Hepatocyte (in vitro differentiated cells): ENCODE measurements around the gene SRP19. TPM values are rescaled to one million over a fixed set of nuclear protein-coding genes. Genes with fewer than 3 reads are reported as not detected.

Source experiments
- DNase-seq: peaks from one replicate; pipeline ENCODE4 v3.0.0-alpha.2; 2016; ENCODE audit warnings: low spot score
- H2AFZ ChIP-seq: fragments of 200-600 bp; sonication (generic); 2 replicates; pipeline ENCODE4 v1.6.0; 2016; ENCODE audit warnings: antibody characterized with exemption, mild to moderate bottlenecking
- H3K27ac ChIP-seq: fragments of 200-600 bp; sonication (generic); 2 replicates; pipeline ENCODE4 v1.5.1; 2016; ENCODE audit warnings: mild to moderate bottlenecking
- H3K27me3 ChIP-seq: fragments of 200-600 bp; sonication (generic); 2 replicates; pipeline ENCODE4 v1.6.1; 2016
- H3K36me3 ChIP-seq: fragments of 200-600 bp; sonication (generic); replicated peaks from 2 replicates; pipeline ENCODE4 v1.5.1; 2016; ENCODE audit warnings: low read depth; ENCODE audit not compliant: insufficient read depth
- H3K4me1 ChIP-seq: fragments of 200-600 bp; sonication (generic); 2 replicates; pipeline ENCODE4 v1.5.1; 2016; ENCODE audit warnings: mild to moderate bottlenecking, moderate library complexity; ENCODE audit not compliant: insufficient read depth
- H3K4me2 ChIP-seq: fragments of 200-600 bp; sonication (generic); 2 replicates; pipeline ENCODE4 v1.6.0; 2016
- H3K4me3 ChIP-seq: fragments of 200-600 bp; sonication (generic); 2 replicates; pipeline ENCODE4 v1.5.1; 2016; ENCODE audit warnings: mild to moderate bottlenecking
- H3K79me2 ChIP-seq: fragments of 200-600 bp; sonication (generic); 2 replicates; pipeline ENCODE4 v1.6.0; 2017; ENCODE audit warnings: mild to moderate bottlenecking
- H3K9me2 ChIP-seq: fragments of 200-600 bp; sonication (generic); replicated peaks from 2 replicates; pipeline ENCODE4 v1.6.0; 2017; ENCODE audit warnings: mild to moderate bottlenecking; ENCODE audit not compliant: insufficient read depth
- H3K9me3 ChIP-seq: fragments of 200-600 bp; sonication (generic); 2 replicates; pipeline ENCODE4 v1.5.1; 2016; ENCODE audit warnings: low read depth, mild to moderate bottlenecking
- H4K20me1 ChIP-seq: fragments of 200-600 bp; sonication (generic); 2 replicates; pipeline ENCODE4 v1.6.0; 2016; ENCODE audit warnings: mild to moderate bottlenecking; ENCODE audit not compliant: insufficient read depth, poor library complexity, severe bottlenecking
- EZH2 ChIP-seq: fragments of 200-600 bp; sonication (generic); IDR thresholded peaks from 2 replicates; pipeline ENCODE4 v1.6.1; 2016; ENCODE audit warnings: antibody characterized with exemption, mild to moderate bottlenecking, borderline replicate concordance
- EZH2phosphoT487 ChIP-seq: fragments of 200-600 bp; sonication (generic); IDR thresholded peaks from one replicate; pipeline ENCODE4 v1.6.1; 2018; ENCODE audit warnings: antibody characterized with exemption, mild to moderate bottlenecking, low read depth, moderate library complexity; ENCODE audit not compliant: unreplicated experiment, severe bottlenecking
- WGBS: methylation state at CpG from one replicate; pipeline ENCODE4 v1.1.6; 2016; ENCODE audit warnings: low lambda C conversion rate; ENCODE audit errors: missing lambda C conversion rate; 5-methylcytosine and 5-hydroxymethylcytosine counted together
- polyA plus RNA-seq: library from polyadenylated mRNA; unstranded; fragments of >200 nt; fragmentation: Nextera tagmentation; extraction: Ambion mirVana; gene quantifications from 2 replicates; pipeline ENCODE4 v1.2.1, GENCODE V29; 2016
- total RNA-seq: library from RNA; depleted of rRNA; stranded (reverse); fragments of >200 nt; gene quantifications from 2 replicates; pipeline ENCODE4 v1.2.3, GENCODE V29; 2014
- TF ChIP-seq, protein P1 (sequence below): fragments of 200-600 bp; sonication (generic); IDR thresholded peaks from 2 replicates; pipeline ENCODE4 v1.5.1; 2016; ENCODE audit warnings: antibody characterized with exemption, mild to moderate bottlenecking; ENCODE audit not compliant: poor library complexity

Gene SRP19
- total and polyA plus RNA-seq, 2 experiments from 2014 or later: 151 to 152 TPM

DNA sequence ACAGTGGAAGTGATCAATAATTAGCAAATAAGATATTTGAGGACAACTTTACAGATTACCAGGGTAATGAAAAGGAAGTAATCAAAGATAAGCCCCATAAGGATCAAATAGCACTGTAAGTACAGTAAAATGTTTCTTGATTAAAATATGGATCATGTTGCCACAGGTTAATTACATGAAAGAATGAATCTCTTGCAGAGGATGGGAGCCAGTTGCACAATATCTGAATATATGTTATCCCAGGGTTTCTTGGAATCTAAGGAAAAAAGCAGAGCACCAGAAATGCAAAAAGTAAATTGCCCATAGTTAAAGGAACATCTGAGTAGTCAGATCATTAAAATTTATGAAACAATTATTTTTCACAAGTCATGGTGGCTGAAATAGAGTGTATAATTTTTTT lies 13.8 kb upstream of the SRP19 start:
- Histone ChIP-seq H3K9me3 (no peaks in the 10 kb centered on the region), H2AFZ (no peak overlapping the region), H3K27ac (no peak overlapping the region), H3K79me2 (no peaks in the 10 kb centered on the region), H3K4me1 (no peaks in the 10 kb centered on the region), H3K4me3 (no peak overlapping the region), H3K4me2 (no peak overlapping the region), H4K20me1 (no peaks in the 10 kb centered on the region), H3K36me3 (no peaks in the 10 kb centered on the region), H3K27me3 (no peaks in the 10 kb centered on the region), H3K9me2 (no peaks in the 10 kb centered on the region)
- TF ChIP-seq EZH2phosphoT487: no peak
- TF ChIP-seq, protein P1, sequence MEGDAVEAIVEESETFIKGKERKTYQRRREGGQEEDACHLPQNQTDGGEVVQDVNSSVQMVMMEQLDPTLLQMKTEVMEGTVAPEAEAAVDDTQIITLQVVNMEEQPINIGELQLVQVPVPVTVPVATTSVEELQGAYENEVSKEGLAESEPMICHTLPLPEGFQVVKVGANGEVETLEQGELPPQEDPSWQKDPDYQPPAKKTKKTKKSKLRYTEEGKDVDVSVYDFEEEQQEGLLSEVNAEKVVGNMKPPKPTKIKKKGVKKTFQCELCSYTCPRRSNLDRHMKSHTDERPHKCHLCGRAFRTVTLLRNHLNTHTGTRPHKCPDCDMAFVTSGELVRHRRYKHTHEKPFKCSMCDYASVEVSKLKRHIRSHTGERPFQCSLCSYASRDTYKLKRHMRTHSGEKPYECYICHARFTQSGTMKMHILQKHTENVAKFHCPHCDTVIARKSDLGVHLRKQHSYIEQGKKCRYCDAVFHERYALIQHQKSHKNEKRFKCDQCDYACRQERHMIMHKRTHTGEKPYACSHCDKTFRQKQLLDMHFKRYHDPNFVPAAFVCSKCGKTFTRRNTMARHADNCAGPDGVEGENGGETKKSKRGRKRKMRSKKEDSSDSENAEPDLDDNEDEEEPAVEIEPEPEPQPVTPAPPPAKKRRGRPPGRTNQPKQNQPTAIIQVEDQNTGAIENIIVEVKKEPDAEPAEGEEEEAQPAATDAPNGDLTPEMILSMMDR: no peak
- TF ChIP-seq EZH2: no peak
- no peak for DNase-seq

DNA sequence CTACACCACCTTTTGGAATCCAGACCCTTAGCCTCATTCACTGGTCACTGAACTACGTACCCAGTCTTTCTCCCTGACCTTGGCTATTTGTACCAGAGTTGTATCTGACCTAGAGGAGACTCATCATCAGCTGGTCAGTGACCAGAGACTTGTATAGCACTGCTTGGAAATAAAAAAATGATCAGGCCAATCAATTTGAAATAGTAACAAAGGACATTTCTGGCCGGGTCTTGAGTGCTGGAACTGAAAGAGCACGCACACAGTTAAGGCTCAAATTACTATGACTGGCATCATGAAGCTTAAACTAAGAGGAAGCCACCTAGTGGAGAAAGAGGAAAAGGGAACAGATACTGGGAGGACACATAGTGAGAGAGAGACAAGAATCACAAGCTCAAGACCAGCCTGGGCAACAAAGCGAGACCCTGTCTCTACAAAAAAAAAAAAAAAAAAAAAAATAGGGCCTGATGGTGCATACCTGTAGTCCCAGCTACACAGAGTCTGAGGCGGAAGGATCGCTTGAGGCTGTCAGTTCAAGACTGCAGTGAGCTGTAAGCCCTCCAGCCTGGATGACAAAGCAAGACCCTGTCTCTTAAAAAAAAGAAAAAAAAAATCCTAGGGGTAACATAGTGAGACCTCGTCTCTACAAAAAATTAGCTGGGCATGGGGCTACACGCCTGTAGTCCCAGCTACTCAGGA lies 12.8 kb upstream of the SRP19 start:
- no peaks in the 10 kb centered on the region for H3K4me1 ChIP-seq
- H3K4me2 ChIP-seq: peak overlapping the region; percentile 23
- H3K4me3 ChIP-seq: no peak overlapping the region
- no peak overlapping the region for H2AFZ ChIP-seq
- H3K9me2 ChIP-seq: no peaks in the 10 kb centered on the region
- no peak overlapping the region for H3K27ac ChIP-seq
- no peaks in the 10 kb centered on the region for H3K79me2 ChIP-seq
- no peaks in the 10 kb centered on the region for H3K27me3 ChIP-seq
- no peaks in the 10 kb centered on the region for H4K20me1 ChIP-seq
- H3K9me3 ChIP-seq: no peaks in the 10 kb centered on the region
- no peaks in the 10 kb centered on the region for H3K36me3 ChIP-seq
- TF ChIP-seq EZH2phosphoT487 (no peak), EZH2 (no peak)
- TF ChIP-seq, protein P1: peak; percentile 59
- WGBS: 57% methylated on average over 8 of the region's 8 CpGs
- DNase-seq: peak; percentile 67

DNA sequence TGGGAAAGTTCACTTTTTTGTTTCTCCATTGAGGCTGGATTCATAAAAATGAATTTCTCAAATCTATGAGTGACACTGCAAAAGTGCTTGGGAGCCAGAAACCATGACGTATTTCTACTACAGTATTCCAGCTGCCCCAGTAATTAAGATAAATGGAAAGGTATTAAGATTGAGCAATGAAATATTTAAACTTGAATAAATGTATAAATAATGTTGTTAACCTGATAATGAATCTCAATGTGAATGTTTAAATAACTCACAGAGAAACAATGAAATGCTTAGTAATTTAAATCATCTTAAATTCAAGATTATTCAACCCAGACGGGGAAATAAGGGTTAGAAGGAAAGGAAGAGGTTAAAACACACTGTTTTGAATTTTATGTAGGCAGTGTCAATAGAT lies 11.2 kb upstream of the SRP19 start:
- Histone ChIP-seq H3K4me3 (no peak overlapping the region), H3K79me2 (no peaks in the 10 kb centered on the region), H3K4me2 (no peak overlapping the region), H3K4me1 (no peaks in the 10 kb centered on the region), H3K27ac (no peak overlapping the region), H3K9me2 (no peaks in the 10 kb centered on the region), H3K36me3 (no peaks in the 10 kb centered on the region), H3K27me3 (no peaks in the 10 kb centered on the region), H4K20me1 (no peaks in the 10 kb centered on the region), H2AFZ (no peak overlapping the region), H3K9me3 (no peaks in the 10 kb centered on the region)
- no peak for TF ChIP-seq EZH2phosphoT487
- no peak for TF ChIP-seq EZH2
- TF ChIP-seq, protein P1: no peak
- WGBS: 84% methylated on average over 2 of the region's 2 CpGs
- no peak for DNase-seq

DNA sequence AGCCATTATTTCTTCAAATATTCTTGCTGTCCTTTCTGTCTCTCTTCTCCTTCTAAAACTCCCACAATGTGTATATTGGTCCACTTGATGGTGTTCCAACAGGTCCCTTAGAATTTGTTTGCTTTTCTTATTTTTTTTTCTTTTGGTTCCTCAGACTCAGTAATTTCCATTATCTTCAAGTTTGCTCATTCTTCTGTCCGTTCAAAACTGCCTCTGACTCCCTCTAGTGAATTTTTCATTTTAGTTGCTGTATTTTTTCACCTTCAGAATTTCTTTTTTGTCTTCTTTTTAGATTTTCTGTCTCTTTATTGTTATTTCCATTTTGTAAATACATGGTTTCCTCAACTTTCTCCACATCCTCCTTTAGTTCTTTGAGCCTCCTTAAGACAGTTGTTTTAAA lies 6.4 kb upstream of the SRP19 start:
- no peak overlapping the region for H3K27ac ChIP-seq
- no peaks in the 10 kb centered on the region for H3K27me3 ChIP-seq
- no peak overlapping the region for H3K4me3 ChIP-seq
- no peak overlapping the region for H2AFZ ChIP-seq
- no peak overlapping the region for H3K4me2 ChIP-seq
- H3K79me2 ChIP-seq: no peaks in the 10 kb centered on the region
- no peaks in the 10 kb centered on the region for H4K20me1 ChIP-seq
- H3K9me3 ChIP-seq: no peaks in the 10 kb centered on the region
- H3K4me1 ChIP-seq: no peaks in the 10 kb centered on the region
- no peaks in the 10 kb centered on the region for H3K9me2 ChIP-seq
- 67% methylated on average over 1 of the region's 1 CpG for WGBS
- TF ChIP-seq EZH2phosphoT487 (no peak), EZH2 (no peak)
- TF ChIP-seq, protein P1: no peak
- DNase-seq: no peak
- H3K36me3 ChIP-seq: no peaks in the 10 kb centered on the region
